ENCODE results near the gene DUSP7. TPM values are rescaled to one million over a fixed set of nuclear protein-coding genes. Genes with fewer than 3 reads are reported as not detected.
A peak's percentile ranks its signal among the peaks of the same experiment; 100 is the strongest.

The DUSP7 gene
- total RNA-seq (2014; rRNA removed; shearing (Covaris generic)) = 10.9 and 11.3 TPM in 2 replicates
- polyA plus RNA-seq (2014; cell fraction: nucleus; rRNA removed) = 10.0 and 10.2 TPM in 2 replicates

- DNase-seq (ENCODE audit: extremely low read depth, low read depth) = peak; percentile 53
These were observed at the start of gene DUSP7 for GRCh38 chr3:52056521-52056967. DUSP7 (minus strand) TSS chr3:52056571; CDS start chr3:52056366, 205 bp downstream.

- no peak for DNase-seq (ENCODE audit: extremely low read depth, low read depth)
These were observed 48.6 kb upstream of the DUSP7 start for GRCh38 chr3:52104684-52105640.

- no peak for DNase-seq (ENCODE audit: extremely low read depth, low read depth)
These were observed 46.6 kb upstream of the DUSP7 start for GRCh38 chr3:52102934-52103333.

- DNase-seq (ENCODE audit: extremely low read depth, low read depth) = no peak
These were observed 42.6 kb upstream of the DUSP7 start for GRCh38 chr3:52099001-52099401.

- no peak for DNase-seq (ENCODE audit: extremely low read depth, low read depth)
These were observed 41.6 kb upstream of the DUSP7 start for GRCh38 chr3:52097851-52098507.

- no peak for DNase-seq (ENCODE audit: extremely low read depth, low read depth)
These were observed 39.8 kb upstream of the DUSP7 start for GRCh38 chr3:52095990-52096775.

- no peak for DNase-seq (ENCODE audit: extremely low read depth, low read depth)
These were observed 38.5 kb upstream of the DUSP7 start for GRCh38 chr3:52094571-52095485.

GRCh38 chr3:52093756-52094545 is 37.6 kb upstream of the DUSP7 start:
- no peak for DNase-seq (ENCODE audit: extremely low read depth, low read depth)

- DNase-seq (ENCODE audit: extremely low read depth, low read depth) = no peak
These were observed 36.5 kb upstream of the DUSP7 start for GRCh38 chr3:52092891-52093290.

GRCh38 chr3:52092271-52092660 is 35.9 kb upstream of the DUSP7 start:
- DNase-seq (ENCODE audit: extremely low read depth, low read depth) = no peak

- no peak for DNase-seq (ENCODE audit: extremely low read depth, low read depth)
These were observed 35.4 kb upstream of the DUSP7 start for GRCh38 chr3:52091586-52092270.

- DNase-seq (ENCODE audit: extremely low read depth, low read depth) = no peak
These were observed 34.6 kb upstream of the DUSP7 start for GRCh38 chr3:52090933-52091468.

- DNase-seq (ENCODE audit: extremely low read depth, low read depth) = no peak
These were observed 34.0 kb upstream of the DUSP7 start for GRCh38 chr3:52090131-52090932.

- DNase-seq (ENCODE audit: extremely low read depth, low read depth) = no peak
These were observed 33.3 kb upstream of the DUSP7 start for GRCh38 chr3:52089691-52090090.

- no peak for DNase-seq (ENCODE audit: extremely low read depth, low read depth)
These were observed 32.3 kb upstream of the DUSP7 start for GRCh38 chr3:52088445-52089367.

- no peak for DNase-seq (ENCODE audit: extremely low read depth, low read depth)
These were observed 31.4 kb upstream of the DUSP7 start for GRCh38 chr3:52087731-52088130.

Data from NCI-H460 (cell line).